ENCODE results near the gene DDAH1.

Gene DDAH1

GRCh38 chr1:85313888-85314696 is 150.9 kb downstream of the DDAH1 start:
- H3K27me3 ChIP-seq, result peaks cover 19% of the 10 kb centered on the region
- no peaks in the 10 kb centered on the region for H3K9me3 ChIP-seq
- no peaks in the 10 kb centered on the region for H3K36me3 ChIP-seq
- no peak for TF ChIP-seq CTCF (IDR thresholded peaks at IDR 0.05)
- no peak overlapping the region for H3K27ac ChIP-seq
- no peak overlapping the region for H3K4me3 ChIP-seq (ENCODE audit: low read depth in 1 of 2, low read length in 1 of 2)
- H3K4me1 ChIP-seq (ENCODE audit: control insufficient read depth in 1 of 2, insufficient read depth in 1 of 2, low read depth in 1 of 2, low read length in 1 of 2), result no peaks in the 10 kb centered on the region

- Histone ChIP-seq H3K36me3 (no peaks in the 10 kb centered on the region), H3K4me1 (ENCODE audit: control insufficient read depth in 1 of 2, insufficient read depth in 1 of 2, low read depth in 1 of 2, low read length in 1 of 2) (no peaks in the 10 kb centered on the region), H3K4me3 (ENCODE audit: low read depth in 1 of 2, low read length in 1 of 2) (no peak overlapping the region), H3K27me3 (peaks cover 41% of the 10 kb centered on the region), H3K27ac (no peak overlapping the region), H3K9me3 (no peaks in the 10 kb centered on the region)
- no peak for TF ChIP-seq CTCF (IDR thresholded peaks at IDR 0.05)
Measured at GRCh38 chr1:85311818-85312217, 153.1 kb downstream of the DDAH1 start.

- TF ChIP-seq CTCF (IDR thresholded peaks at IDR 0.05), result no peak
- H3K4me3 ChIP-seq (ENCODE audit: low read depth in 1 of 2, low read length in 1 of 2), result no peak overlapping the region
- no peaks in the 10 kb centered on the region for H3K9me3 ChIP-seq
Measured at GRCh38 chr1:85308833-85309350, 156.1 kb downstream of the DDAH1 start.

GRCh38 chr1:85307987-85308832 is 156.7 kb downstream of the DDAH1 start:
- peaks cover 43% of the 10 kb centered on the region for H3K27me3 ChIP-seq
- no peak for TF ChIP-seq CTCF (IDR thresholded peaks at IDR 0.05)
- H3K9me3 ChIP-seq, result no peaks in the 10 kb centered on the region
- no peak overlapping the region for H3K27ac ChIP-seq
- no peaks in the 10 kb centered on the region for H3K4me1 ChIP-seq (ENCODE audit: control insufficient read depth in 1 of 2, insufficient read depth in 1 of 2, low read depth in 1 of 2, low read length in 1 of 2)
- no peak overlapping the region for H3K4me3 ChIP-seq (ENCODE audit: low read depth in 1 of 2, low read length in 1 of 2)
- H3K36me3 ChIP-seq, result no peaks in the 10 kb centered on the region

More at GRCh38 chr1:85308833-85309350, 156.1 kb downstream of the DDAH1 start:
- Histone ChIP-seq H3K36me3 (no peaks in the 10 kb centered on the region), H3K27ac (no peak overlapping the region), H3K27me3 (peaks cover 43% of the 10 kb centered on the region), H3K4me1 (ENCODE audit: control insufficient read depth in 1 of 2, insufficient read depth in 1 of 2, low read depth in 1 of 2, low read length in 1 of 2) (no peaks in the 10 kb centered on the region)

GRCh38 chr1:85306236-85306635 is 158.7 kb downstream of the DDAH1 start:
- no peak overlapping the region for H3K27ac ChIP-seq
- H3K36me3 ChIP-seq, result no peaks in the 10 kb centered on the region
- peaks cover 43% of the 10 kb centered on the region for H3K27me3 ChIP-seq
- H3K9me3 ChIP-seq, result no peaks in the 10 kb centered on the region
- H3K4me3 ChIP-seq (ENCODE audit: low read depth in 1 of 2, low read length in 1 of 2), result no peak overlapping the region
- TF ChIP-seq CTCF (IDR thresholded peaks at IDR 0.05), result no peak
- H3K4me1 ChIP-seq (ENCODE audit: control insufficient read depth in 1 of 2, insufficient read depth in 1 of 2, low read depth in 1 of 2, low read length in 1 of 2), result no peaks in the 10 kb centered on the region
